ENCODE data around the gene HIC1. TPM values are rescaled to one million over a fixed set of nuclear protein-coding genes. Genes with fewer than 3 reads are reported as not detected.

The HIC1 gene
- total and polyA plus RNA-seq, 4 donors = 0.44 to 4.8 (median 3.7) TPM

- 74% methylated on average over 2 of the region's 2 CpGs for WGBS
- Histone ChIP-seq H3K4me3 (ENCODE audit: low read depth in 1 of 3, low read length in 3 of 3) (no peak overlapping the region), H3K27me3 (ENCODE audit: control insufficient read depth in 4 of 4, insufficient read depth in 4 of 4, low read length in 3 of 4) (no peaks in the 10 kb centered on the region), H3K36me3 (ENCODE audit: control insufficient read depth in 4 of 4, insufficient read depth in 3 of 4, low read depth in 1 of 4, low read length in 3 of 4) (no peaks in the 10 kb centered on the region), H3K27ac (ENCODE audit: low read depth in 1 of 2, low read length in 2 of 2) (peak overlapping the region in 1 of 2 donors; percentile 33), H3K9me3 (ENCODE audit: control insufficient read depth in 4 of 4, low read length in 3 of 4) (no peaks in the 10 kb centered on the region), H3K4me1 (ENCODE audit: control insufficient read depth in 4 of 4, insufficient read depth in 4 of 4, low read length in 3 of 4) (peaks cover 4 to 28% (median 23%) of the 10 kb centered on the region in 4 donors), H3K9ac (ENCODE audit: low read depth in 1 of 2, low read length in 2 of 2) (no peak overlapping the region)
- no peak for DNase-seq (ENCODE audit: low spot score)
- TF ChIP-seq RAD21 (IDR thresholded peaks at IDR 0.05) (peak; percentile 36 to 56), ZBTB33 (IDR thresholded peaks at IDR 0.05) (no peak), CTCF (IDR thresholded peaks at IDR 0.05; ENCODE audit: low read depth, low read length, missing input control) (peak; percentile 19), NR2F2 (IDR thresholded peaks at IDR 0.05) (peak; percentile 36)
Observed at GRCh38 chr17:2090804-2091534, 36.1 kb downstream of the HIC1 start.

- no peak overlapping the region for H3K27ac ChIP-seq (ENCODE audit: low read depth in 1 of 2, low read length in 2 of 2)
- no peak for TF ChIP-seq GABPA (IDR thresholded peaks at IDR 0.05 in 1 of 2, conservative IDR thresholded peaks at IDR 0.05 in 1 of 2)
- no peak for TF ChIP-seq YY1 (IDR thresholded peaks at IDR 0.05)
- no peak for TF ChIP-seq NR2F2 (IDR thresholded peaks at IDR 0.05)
- no peak for TF ChIP-seq FOXA2 (IDR thresholded peaks at IDR 0.05)
- no peak overlapping the region for H3K9ac ChIP-seq (ENCODE audit: low read depth in 1 of 2, low read length in 2 of 2)
- DNase-seq (ENCODE audit: low spot score) = no peak
- H3K9me3 ChIP-seq (ENCODE audit: control insufficient read depth in 4 of 4, low read length in 3 of 4) = no peaks in the 10 kb centered on the region
- H3K36me3 ChIP-seq (ENCODE audit: control insufficient read depth in 4 of 4, insufficient read depth in 3 of 4, low read depth in 1 of 4, low read length in 3 of 4) = no peaks in the 10 kb centered on the region
- 92% methylated on average over 4 of the region's 4 CpGs for WGBS
- no peaks in the 10 kb centered on the region for H3K27me3 ChIP-seq (ENCODE audit: control insufficient read depth in 4 of 4, insufficient read depth in 4 of 4, low read length in 3 of 4)
- H3K4me3 ChIP-seq (ENCODE audit: low read depth in 1 of 3, low read length in 3 of 3) = no peak overlapping the region
- peaks cover 4 to 28% (median 23%) of the 10 kb centered on the region in 4 donors for H3K4me1 ChIP-seq (ENCODE audit: control insufficient read depth in 4 of 4, insufficient read depth in 4 of 4, low read length in 3 of 4)
Observed at GRCh38 chr17:2092253-2092652, 37.4 kb downstream of the HIC1 start.

- Histone ChIP-seq H3K9me3 (ENCODE audit: control insufficient read depth in 4 of 4, low read length in 3 of 4) (no peaks in the 10 kb centered on the region), H3K36me3 (ENCODE audit: control insufficient read depth in 4 of 4, insufficient read depth in 3 of 4, low read depth in 1 of 4, low read length in 3 of 4) (no peaks in the 10 kb centered on the region), H3K27ac (ENCODE audit: low read depth in 1 of 2, low read length in 2 of 2) (no peak overlapping the region), H3K4me3 (ENCODE audit: low read depth in 1 of 3, low read length in 3 of 3) (no peak overlapping the region), H3K27me3 (ENCODE audit: control insufficient read depth in 4 of 4, insufficient read depth in 4 of 4, low read length in 3 of 4) (no peaks in the 10 kb centered on the region), H3K9ac (ENCODE audit: low read depth in 1 of 2, low read length in 2 of 2) (no peak overlapping the region), H3K4me1 (ENCODE audit: control insufficient read depth in 4 of 4, insufficient read depth in 4 of 4, low read length in 3 of 4) (peaks cover 2 to 18% (median 15%) of the 10 kb centered on the region in 4 donors)
- 85% methylated on average over 5 of the region's 5 CpGs for WGBS
- DNase-seq (ENCODE audit: low spot score) = no peak
- TF ChIP-seq SP1 (IDR thresholded peaks at IDR 0.05) (no peak), CTCF (IDR thresholded peaks at IDR 0.05; ENCODE audit: low read depth, low read length, missing input control) (no peak), YY1 (IDR thresholded peaks at IDR 0.05) (no peak), RAD21 (IDR thresholded peaks at IDR 0.05) (no peak), NR2F2 (IDR thresholded peaks at IDR 0.05) (no peak), FOXA1 (IDR thresholded peaks at IDR 0.05) (no peak), HNF4A (conservative IDR thresholded peaks at IDR 0.05) (no peak), MAX (IDR thresholded peaks at IDR 0.05) (no peak), HNF4G (IDR thresholded peaks at IDR 0.05) (no peak), GABPA (IDR thresholded peaks at IDR 0.05 in 1 of 2, conservative IDR thresholded peaks at IDR 0.05 in 1 of 2) (no peak), EGR1 (IDR thresholded peaks at IDR 0.05; ENCODE audit: low read depth in 2 of 2) (no peak), FOXA2 (IDR thresholded peaks at IDR 0.05) (no peak), RXRA (IDR thresholded peaks at IDR 0.05) (no peak), TAF1 (conservative IDR thresholded peaks at IDR 0.05) (no peak), REST (IDR thresholded peaks at IDR 0.05) (no peak), ATF3 (IDR thresholded peaks at IDR 0.05) (no peak)
Observed at GRCh38 chr17:2093349-2093748, 38.4 kb downstream of the HIC1 start.

Data from liver (tissue), 9 donors.